ENCODE measurements around the gene RTKN2.

DNA sequence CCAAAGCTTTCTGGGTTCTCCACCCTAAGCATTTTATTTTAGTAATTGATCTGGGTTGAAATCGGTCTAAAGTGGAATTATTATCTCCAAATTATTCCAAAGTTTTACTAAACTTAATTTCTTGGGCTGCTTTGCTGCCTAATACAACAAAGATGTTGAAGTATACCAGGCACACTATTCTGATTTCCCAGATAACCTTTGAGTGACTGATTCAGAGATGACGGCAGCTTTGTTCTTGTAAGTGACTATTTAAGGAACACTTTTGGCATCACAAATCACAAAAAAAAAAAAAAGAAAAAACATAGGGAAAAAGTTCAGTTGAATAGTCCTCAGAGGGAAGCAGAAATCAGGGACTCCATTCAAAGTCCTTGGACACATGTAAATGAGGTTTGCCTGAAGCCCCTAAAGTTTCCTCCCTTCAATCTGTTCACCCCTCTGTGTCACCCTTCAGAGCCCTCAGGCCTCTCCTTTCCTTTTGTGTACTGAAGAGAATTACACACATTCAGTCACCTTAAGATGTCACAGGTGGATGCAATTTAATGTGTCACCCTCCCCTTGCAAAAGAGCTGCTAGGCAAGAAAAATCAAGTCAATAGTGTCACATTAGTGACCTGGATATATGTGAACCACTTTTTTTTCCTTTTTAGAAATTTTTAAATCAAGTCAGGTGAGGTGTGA, 81.5 kb downstream of the RTKN2 start:
- TF ChIP-seq, protein P1, sequence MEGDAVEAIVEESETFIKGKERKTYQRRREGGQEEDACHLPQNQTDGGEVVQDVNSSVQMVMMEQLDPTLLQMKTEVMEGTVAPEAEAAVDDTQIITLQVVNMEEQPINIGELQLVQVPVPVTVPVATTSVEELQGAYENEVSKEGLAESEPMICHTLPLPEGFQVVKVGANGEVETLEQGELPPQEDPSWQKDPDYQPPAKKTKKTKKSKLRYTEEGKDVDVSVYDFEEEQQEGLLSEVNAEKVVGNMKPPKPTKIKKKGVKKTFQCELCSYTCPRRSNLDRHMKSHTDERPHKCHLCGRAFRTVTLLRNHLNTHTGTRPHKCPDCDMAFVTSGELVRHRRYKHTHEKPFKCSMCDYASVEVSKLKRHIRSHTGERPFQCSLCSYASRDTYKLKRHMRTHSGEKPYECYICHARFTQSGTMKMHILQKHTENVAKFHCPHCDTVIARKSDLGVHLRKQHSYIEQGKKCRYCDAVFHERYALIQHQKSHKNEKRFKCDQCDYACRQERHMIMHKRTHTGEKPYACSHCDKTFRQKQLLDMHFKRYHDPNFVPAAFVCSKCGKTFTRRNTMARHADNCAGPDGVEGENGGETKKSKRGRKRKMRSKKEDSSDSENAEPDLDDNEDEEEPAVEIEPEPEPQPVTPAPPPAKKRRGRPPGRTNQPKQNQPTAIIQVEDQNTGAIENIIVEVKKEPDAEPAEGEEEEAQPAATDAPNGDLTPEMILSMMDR (IDR thresholded peaks at IDR 0.05), result no peak
- TF ChIP-seq POLR2A (IDR thresholded peaks at IDR 0.05), result no peak

Measured in esophagus squamous epithelium (tissue), 4 donors.